ENCODE results near the gene HEG1.

The HEG1 gene

DNA sequence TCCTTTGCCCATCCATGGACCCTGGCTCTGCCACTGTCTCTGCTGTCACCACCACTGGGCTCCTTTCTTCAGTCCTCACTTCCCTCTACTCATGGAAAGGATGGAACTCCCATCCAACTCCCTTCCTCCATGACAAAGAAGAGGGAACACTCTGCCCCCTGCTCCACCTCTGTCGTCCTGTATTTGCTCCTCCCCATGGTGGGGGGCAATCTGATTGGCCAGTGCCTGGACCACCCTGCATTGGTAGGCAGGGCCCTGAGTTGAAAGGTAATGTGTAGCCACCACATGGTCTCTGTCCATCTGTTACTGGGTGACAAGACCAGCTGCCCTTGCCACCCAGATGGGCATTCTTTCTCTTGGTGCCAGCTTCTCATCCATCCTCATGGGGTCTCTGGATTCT, 20.7 kb upstream of the HEG1 start:
- no peak overlapping the region for H3K14ac ChIP-seq (ENCODE audit: low read length)
- no peak overlapping the region for H3K4ac ChIP-seq (ENCODE audit: low read depth, low read length)
- H3K4me3 ChIP-seq (ENCODE audit: low read depth, low read length) = no peak overlapping the region
- no peak overlapping the region for H3K9ac ChIP-seq (ENCODE audit: low read length)
- no peak overlapping the region for H2AK5ac ChIP-seq (ENCODE audit: low read length)
- no peaks in the 10 kb centered on the region for H3K79me2 ChIP-seq (ENCODE audit: control insufficient read depth, insufficient read depth, low read length, poor library complexity)
- no peak overlapping the region for H2BK120ac ChIP-seq (ENCODE audit: insufficient read depth, low read length, poor library complexity)
- H2AFZ ChIP-seq (ENCODE audit: insufficient read depth, low read length, poor library complexity) = no peak overlapping the region
- no peak overlapping the region for H2BK12ac ChIP-seq (ENCODE audit: low read length)
- H3K4me1 ChIP-seq (ENCODE audit: control insufficient read depth in 1 of 2, insufficient read depth in 2 of 2, low read length in 2 of 2) = peaks cover 3 to 11% of the 10 kb centered on the region in 2 experiments
- no CpG with 5 or more reads among the region's 1 CpG for WGBS (ENCODE audit: extremely low coverage, insufficient coverage, insufficient read length)
- no peak overlapping the region for H4K91ac ChIP-seq (ENCODE audit: low read depth, low read length)
- peaks cover 0 to 1% of the 10 kb centered on the region in 2 experiments for H3K36me3 ChIP-seq (ENCODE audit: control insufficient read depth in 1 of 2, insufficient read depth in 2 of 2, low read length in 2 of 2)
- no peak overlapping the region for H3K18ac ChIP-seq (ENCODE audit: low read length)
- no peak for DNase-seq
- no peak overlapping the region for H3K23ac ChIP-seq (ENCODE audit: low read length)
- no peak overlapping the region for H4K8ac ChIP-seq (ENCODE audit: low read depth, low read length)
- H3K27me3 ChIP-seq (ENCODE audit: insufficient read depth, low read length) = no peaks in the 10 kb centered on the region
- no peak overlapping the region for H3K4me2 ChIP-seq (ENCODE audit: low read length)
- H4K12ac ChIP-seq (ENCODE audit: low read depth, low read length) = no peak overlapping the region
- H3K9me3 ChIP-seq (ENCODE audit: insufficient read depth, low read depth, low read length) = no peaks in the 10 kb centered on the region
- H3K27ac ChIP-seq (ENCODE audit: low read depth, low read length) = no peak overlapping the region
- no peaks in the 10 kb centered on the region for H3K79me1 ChIP-seq (ENCODE audit: low read length)
- H2BK5ac ChIP-seq (ENCODE audit: low read depth, low read length, poor library complexity) = no peak overlapping the region

DNA sequence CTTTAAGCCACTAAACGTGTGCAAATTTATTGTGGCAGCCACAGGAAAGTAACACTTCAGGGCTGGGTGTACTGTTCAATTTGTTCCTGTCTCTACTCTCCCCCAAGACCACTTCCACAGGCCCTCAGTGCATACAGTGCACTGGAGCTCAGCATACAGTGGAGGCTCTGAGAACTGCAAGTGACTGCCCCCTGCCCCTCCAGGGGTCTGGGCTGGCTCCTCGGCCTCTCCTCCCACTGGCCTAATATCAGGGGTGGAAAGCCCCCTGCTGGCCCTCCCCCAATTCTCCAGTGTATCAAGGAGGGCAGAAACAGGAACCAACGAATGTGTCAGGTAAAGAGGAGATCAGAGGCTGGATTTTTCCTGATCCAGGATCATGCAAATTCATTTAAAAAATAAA, 19.9 kb upstream of the HEG1 start:
- Histone ChIP-seq H3K9ac (ENCODE audit: low read length) (no peak overlapping the region), H3K4me1 (ENCODE audit: control insufficient read depth in 1 of 2, insufficient read depth in 2 of 2, low read length in 2 of 2) (peaks cover 3 to 11% of the 10 kb centered on the region in 2 experiments), H3K4me2 (ENCODE audit: low read length) (no peak overlapping the region), H3K18ac (ENCODE audit: low read length) (no peak overlapping the region), H4K12ac (ENCODE audit: low read depth, low read length) (no peak overlapping the region), H2BK5ac (ENCODE audit: low read depth, low read length, poor library complexity) (no peak overlapping the region), H3K4me3 (ENCODE audit: low read depth, low read length) (no peak overlapping the region), H2BK120ac (ENCODE audit: insufficient read depth, low read length, poor library complexity) (no peak overlapping the region), H3K27me3 (ENCODE audit: insufficient read depth, low read length) (no peaks in the 10 kb centered on the region), H4K8ac (ENCODE audit: low read depth, low read length) (no peak overlapping the region), H3K79me1 (ENCODE audit: low read length) (no peaks in the 10 kb centered on the region), H3K79me2 (ENCODE audit: control insufficient read depth, insufficient read depth, low read length, poor library complexity) (no peaks in the 10 kb centered on the region), H3K36me3 (ENCODE audit: control insufficient read depth in 1 of 2, insufficient read depth in 2 of 2, low read length in 2 of 2) (peaks cover 0 to 1% of the 10 kb centered on the region in 2 experiments), H2AFZ (ENCODE audit: insufficient read depth, low read length, poor library complexity) (no peak overlapping the region), H3K4ac (ENCODE audit: low read depth, low read length) (no peak overlapping the region), H3K9me3 (ENCODE audit: insufficient read depth, low read depth, low read length) (no peaks in the 10 kb centered on the region), H2AK5ac (ENCODE audit: low read length) (no peak overlapping the region), H3K23ac (ENCODE audit: low read length) (no peak overlapping the region), H4K91ac (ENCODE audit: low read depth, low read length) (no peak overlapping the region), H3K27ac (ENCODE audit: low read depth, low read length) (no peak overlapping the region), H3K14ac (ENCODE audit: low read length) (no peak overlapping the region), H2BK12ac (ENCODE audit: low read length) (no peak overlapping the region)
- WGBS (ENCODE audit: extremely low coverage, insufficient coverage, insufficient read length) = no CpG with 5 or more reads among the region's 3 CpGs
- no peak for DNase-seq

DNA sequence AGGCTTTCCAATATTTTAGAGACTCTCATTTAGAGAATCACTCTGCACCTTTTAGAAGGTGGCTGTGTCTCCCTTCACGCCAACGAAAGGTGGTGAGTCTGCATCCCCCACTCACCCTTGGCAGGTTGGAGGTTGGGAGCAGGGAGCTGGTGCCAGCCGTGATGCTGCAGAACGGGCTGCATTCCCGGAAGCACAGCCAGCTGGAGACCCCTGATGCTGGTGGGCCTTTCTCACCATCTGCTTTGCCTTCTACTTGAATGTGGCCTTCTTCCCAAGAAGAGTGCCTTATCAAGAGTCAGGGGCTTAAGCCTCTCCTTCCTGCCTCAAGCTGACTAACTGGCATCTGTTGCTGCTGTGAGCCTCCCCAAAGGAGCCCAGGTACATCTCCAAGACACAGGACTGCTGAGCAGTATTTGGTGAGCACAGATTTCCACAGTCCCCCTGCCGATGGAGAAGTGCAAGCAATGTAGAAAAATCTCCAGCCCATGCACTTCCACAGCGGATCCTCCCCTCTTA, 17.7 kb upstream of the HEG1 start:
- DNase-seq = no peak
- no peak overlapping the region for H2BK5ac ChIP-seq (ENCODE audit: low read depth, low read length, poor library complexity)
- no peaks in the 10 kb centered on the region for H3K9me3 ChIP-seq (ENCODE audit: insufficient read depth, low read depth, low read length)
- no peak overlapping the region for H2AFZ ChIP-seq (ENCODE audit: insufficient read depth, low read length, poor library complexity)
- H3K27me3 ChIP-seq (ENCODE audit: insufficient read depth, low read length) = no peaks in the 10 kb centered on the region
- H2AK5ac ChIP-seq (ENCODE audit: low read length) = no peak overlapping the region
- H2BK120ac ChIP-seq (ENCODE audit: insufficient read depth, low read length, poor library complexity) = no peak overlapping the region
- no peak overlapping the region for H3K4me2 ChIP-seq (ENCODE audit: low read length)
- no peak overlapping the region for H2BK12ac ChIP-seq (ENCODE audit: low read length)
- no peaks in the 10 kb centered on the region for H3K79me2 ChIP-seq (ENCODE audit: control insufficient read depth, insufficient read depth, low read length, poor library complexity)
- no peak overlapping the region for H3K18ac ChIP-seq (ENCODE audit: low read length)
- H3K4me3 ChIP-seq (ENCODE audit: low read depth, low read length) = no peak overlapping the region
- H3K23ac ChIP-seq (ENCODE audit: low read length) = no peak overlapping the region
- no peak overlapping the region for H4K8ac ChIP-seq (ENCODE audit: low read depth, low read length)
- H4K91ac ChIP-seq (ENCODE audit: low read depth, low read length) = no peak overlapping the region
- no peaks in the 10 kb centered on the region for H3K4me1 ChIP-seq (ENCODE audit: control insufficient read depth in 1 of 2, insufficient read depth in 2 of 2, low read length in 2 of 2)
- no peak overlapping the region for H4K12ac ChIP-seq (ENCODE audit: low read depth, low read length)
- H3K36me3 ChIP-seq (ENCODE audit: control insufficient read depth in 1 of 2, insufficient read depth in 2 of 2, low read length in 2 of 2) = no peaks in the 10 kb centered on the region
- no peak overlapping the region for H3K9ac ChIP-seq (ENCODE audit: low read length)
- peaks cover under 1% of the 10 kb centered on the region for H3K79me1 ChIP-seq (ENCODE audit: low read length)
- H3K4ac ChIP-seq (ENCODE audit: low read depth, low read length) = no peak overlapping the region
- H3K27ac ChIP-seq (ENCODE audit: low read depth, low read length) = no peak overlapping the region
- no CpG with 5 or more reads among the region's 7 CpGs for WGBS (ENCODE audit: extremely low coverage, insufficient coverage, insufficient read length)
- no peak overlapping the region for H3K14ac ChIP-seq (ENCODE audit: low read length)

DNA sequence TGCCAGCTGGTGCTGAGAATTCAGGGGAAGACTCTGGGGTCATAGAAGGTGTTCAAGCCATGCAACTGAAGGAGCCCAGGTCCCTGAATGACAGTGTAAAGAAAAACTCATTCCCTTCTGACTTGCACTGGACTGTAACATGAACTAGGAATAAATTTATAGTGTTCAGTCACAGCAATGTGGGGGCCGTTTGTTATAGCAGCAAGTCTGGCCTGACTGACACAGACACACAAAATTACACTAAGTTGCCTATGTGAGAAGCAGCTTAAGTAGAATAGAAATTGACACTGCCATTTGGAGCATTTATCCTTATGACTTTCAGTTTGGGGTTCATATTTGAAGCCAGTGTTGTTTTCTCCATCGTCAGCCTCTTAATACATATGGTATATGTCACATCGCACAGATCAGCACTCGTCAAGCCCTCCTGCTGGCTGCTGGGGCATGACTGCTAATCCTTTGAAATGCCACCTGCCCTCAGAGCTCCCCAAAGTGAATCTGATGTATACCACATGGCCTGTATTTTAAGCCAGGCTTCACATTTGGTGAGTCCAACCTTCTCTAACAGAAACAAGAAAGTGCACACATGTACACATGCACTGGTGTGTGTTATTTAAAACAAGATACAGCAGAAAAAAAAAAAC, 17.1 kb upstream of the HEG1 start:
- Histone ChIP-seq H3K4me1 (ENCODE audit: control insufficient read depth in 1 of 2, insufficient read depth in 2 of 2, low read length in 2 of 2) (no peaks in the 10 kb centered on the region), H3K79me1 (ENCODE audit: low read length) (peaks cover 2% of the 10 kb centered on the region), H3K4me3 (ENCODE audit: low read depth, low read length) (no peak overlapping the region), H3K27me3 (ENCODE audit: insufficient read depth, low read length) (no peaks in the 10 kb centered on the region), H4K91ac (ENCODE audit: low read depth, low read length) (no peak overlapping the region), H3K79me2 (ENCODE audit: control insufficient read depth, insufficient read depth, low read length, poor library complexity) (no peaks in the 10 kb centered on the region), H3K18ac (ENCODE audit: low read length) (no peak overlapping the region), H3K4me2 (ENCODE audit: low read length) (no peak overlapping the region), H3K23ac (ENCODE audit: low read length) (no peak overlapping the region), H2BK120ac (ENCODE audit: insufficient read depth, low read length, poor library complexity) (no peak overlapping the region), H3K9ac (ENCODE audit: low read length) (no peak overlapping the region), H3K36me3 (ENCODE audit: control insufficient read depth in 1 of 2, insufficient read depth in 2 of 2, low read length in 2 of 2) (no peaks in the 10 kb centered on the region), H2AK5ac (ENCODE audit: low read length) (no peak overlapping the region), H3K9me3 (ENCODE audit: insufficient read depth, low read depth, low read length) (no peaks in the 10 kb centered on the region), H2AFZ (ENCODE audit: insufficient read depth, low read length, poor library complexity) (no peak overlapping the region), H2BK12ac (ENCODE audit: low read length) (no peak overlapping the region), H3K14ac (ENCODE audit: low read length) (no peak overlapping the region), H2BK5ac (ENCODE audit: low read depth, low read length, poor library complexity) (no peak overlapping the region), H3K27ac (ENCODE audit: low read depth, low read length) (no peak overlapping the region), H3K4ac (ENCODE audit: low read depth, low read length) (no peak overlapping the region), H4K8ac (ENCODE audit: low read depth, low read length) (no peak overlapping the region), H4K12ac (ENCODE audit: low read depth, low read length) (no peak overlapping the region)
- WGBS (ENCODE audit: extremely low coverage, insufficient coverage, insufficient read length) = no CpG with 5 or more reads among the region's 4 CpGs
- DNase-seq = no peak

All from trophoblast cell (in vitro differentiated cells and primary cell).